ENCODE measurements around the gene USP35. TPM values are rescaled to one million over a fixed set of nuclear protein-coding genes. Genes with fewer than 3 reads are reported as not detected.

The USP35 gene
- total and polyA plus RNA-seq, 7 donors = 1.2 to 23.3 (median 6.7) TPM

DNA sequence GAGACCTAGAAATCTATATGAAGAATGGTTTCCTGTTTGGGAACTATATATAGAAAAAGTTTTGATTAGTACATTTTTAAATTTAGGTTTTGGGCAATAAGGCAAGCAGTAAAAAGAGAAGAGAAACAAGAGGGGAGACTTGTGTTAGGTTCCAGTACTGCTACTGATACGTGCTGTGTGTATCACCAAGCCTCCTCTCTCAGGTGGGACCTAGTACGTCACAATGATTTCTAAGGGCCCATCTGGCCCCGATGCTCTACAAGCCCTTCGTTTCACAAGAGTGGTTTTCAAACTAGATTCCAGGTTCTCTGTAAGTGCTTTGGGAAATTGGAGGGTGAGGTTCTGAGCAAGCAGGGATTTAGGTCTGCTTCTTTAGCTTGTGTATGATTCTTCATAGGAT lies 39.2 kb downstream of the USP35 start:
- TF ChIP-seq CTCF (IDR thresholded peaks at IDR 0.05) (no peak), EP300 (IDR thresholded peaks at IDR 0.05) (no peak), POLR2A (IDR thresholded peaks at IDR 0.05) (no peak), POLR2AphosphoS5 (IDR thresholded peaks at IDR 0.05) (no peak)
- Histone ChIP-seq H3K4me3 (no peak overlapping the region), H3K36me3 (peaks cover 2 to 19% (median 11%) of the 10 kb centered on the region in 4 donors), H3K4me1 (peaks cover 0 to 12% (median 3%) of the 10 kb centered on the region in 4 donors), H3K9me3 (no peaks in the 10 kb centered on the region), H3K27me3 (no peaks in the 10 kb centered on the region), H3K27ac (no peak overlapping the region)
- 76 to 89% methylated on average over 4 of the region's 4 CpGs for WGBS, 2 donors
- DNase-seq = no peak
- intact Hi-C loops (cut with DNase I) = loop anchor here (2.0 to 5.0 kb wide), 2 partner anchors 189 to 337 kb away; partner anchors contain the start of gene GAB2

- 99% methylated on average over 3 of the region's 3 CpGs for WGBS, 2 donors
- peaks cover 0 to 12% (median 3%) of the 10 kb centered on the region in 4 donors for H3K4me1 ChIP-seq
- no peak overlapping the region for H3K4me3 ChIP-seq
- no peaks in the 10 kb centered on the region for H3K9me3 ChIP-seq
- intact Hi-C loops (cut with DNase I) = loop anchor here (2.0 to 5.0 kb wide), 2 partner anchors 189 to 336 kb away; partner anchors contain the start of gene GAB2
- DNase-seq = no peak
- TF ChIP-seq CTCF (IDR thresholded peaks at IDR 0.05) (peak in 3 of 4 experiments; percentile 30 to 45 (median 43)), POLR2A (IDR thresholded peaks at IDR 0.05) (no peak)
- H3K27ac ChIP-seq = no peak overlapping the region
- H3K27me3 ChIP-seq = no peaks in the 10 kb centered on the region
- peaks cover 2 to 13% (median 10%) of the 10 kb centered on the region in 4 donors for H3K36me3 ChIP-seq
Measured at GRCh38 chr11:78228467-78228866, 39.7 kb downstream of the USP35 start.

- H3K27me3 ChIP-seq = no peaks in the 10 kb centered on the region
- no peak for DNase-seq
- intact Hi-C loops (cut with DNase I) = loop anchor here (2.0 to 5.0 kb wide), 2 partner anchors 188 to 336 kb away; partner anchors contain the start of gene GAB2
- WGBS, 2 donors = 89 to 96% methylated on average over 2 of the region's 2 CpGs
- peaks cover 0 to 12% (median 3%) of the 10 kb centered on the region in 4 donors for H3K4me1 ChIP-seq
- TF ChIP-seq EP300 (IDR thresholded peaks at IDR 0.05) = no peak
- no peak for TF ChIP-seq CTCF (IDR thresholded peaks at IDR 0.05)
- no peak for TF ChIP-seq POLR2AphosphoS5 (IDR thresholded peaks at IDR 0.05)
- no peak for TF ChIP-seq POLR2A (IDR thresholded peaks at IDR 0.05)
- H3K4me3 ChIP-seq = no peak overlapping the region
- peaks cover 2 to 13% (median 9%) of the 10 kb centered on the region in 4 donors for H3K36me3 ChIP-seq
- H3K27ac ChIP-seq = peak overlapping the region in 1 of 4 donors; percentile 22
- H3K9me3 ChIP-seq = no peaks in the 10 kb centered on the region
Measured at GRCh38 chr11:78229106-78229505, 40.4 kb downstream of the USP35 start.

DNA sequence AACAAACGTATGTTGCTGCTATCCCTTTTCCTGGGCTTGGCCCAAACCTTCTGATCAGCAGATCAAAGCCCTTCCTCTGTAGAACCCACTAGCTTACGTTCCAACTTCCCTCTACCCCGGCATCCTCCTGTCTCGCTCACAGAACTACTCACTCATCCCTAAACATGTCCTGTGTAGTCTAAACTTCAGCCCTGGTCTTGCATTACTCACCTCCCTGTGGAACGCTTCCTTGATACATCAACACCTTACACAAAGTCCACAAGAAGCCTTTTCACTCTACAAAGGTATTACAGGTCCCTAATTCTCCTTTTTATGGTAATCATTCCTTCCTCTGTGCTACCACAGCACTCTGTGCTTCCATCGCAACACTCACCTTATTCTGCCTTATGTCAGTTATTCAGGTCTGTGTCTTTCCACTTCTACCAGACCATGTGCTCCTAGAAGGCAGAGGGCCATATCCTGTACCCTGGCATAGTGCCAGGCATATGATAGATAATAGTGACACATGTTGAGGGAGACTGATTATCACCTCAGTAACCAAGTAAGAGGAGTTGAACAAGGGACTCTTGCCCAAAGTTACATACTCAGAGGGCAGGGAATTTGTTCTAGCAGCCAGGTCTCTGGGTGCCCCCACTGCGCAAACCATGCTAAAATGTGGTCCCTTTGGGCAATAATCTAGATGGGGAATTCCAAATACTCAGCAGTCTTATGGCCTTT lies 41.6 kb downstream of the USP35 start:
- intact Hi-C loops (cut with DNase I) = no loop called here
- no peak for DNase-seq
- Histone ChIP-seq H3K9me3 (no peaks in the 10 kb centered on the region), H3K27ac (no peak overlapping the region), H3K4me1 (peaks cover 0 to 12% (median 3%) of the 10 kb centered on the region in 4 donors), H3K36me3 (peaks cover 0 to 3% (median 1%) of the 10 kb centered on the region in 4 donors), H3K27me3 (no peaks in the 10 kb centered on the region), H3K4me3 (no peak overlapping the region)
- TF ChIP-seq EP300 (IDR thresholded peaks at IDR 0.05) (no peak), POLR2AphosphoS5 (IDR thresholded peaks at IDR 0.05) (no peak), CTCF (IDR thresholded peaks at IDR 0.05) (no peak), POLR2A (IDR thresholded peaks at IDR 0.05) (no peak)
- 81 to 91% methylated on average over 7 of the region's 7 CpGs for WGBS, 2 donors

Data from sigmoid colon (tissue), 7 donors.